Stromal cell of bone marrow (primary cell): ENCODE measurements around the gene KRTAP10-7.
"Not testable (repeated sequence)": the region's sequence is repeated elsewhere in the genome, so short reads cannot be mapped to it uniquely, and the experiment has no call there.

Source experiments
- DNase-seq: peaks from one replicate; pipeline ENCODE4 v3.0.0-alpha.2; 2012; ENCODE audit warnings: low read depth

The KRTAP10-7 gene

GRCh38 chr21:44600118-44600978 lies at the start of gene KRTAP10-7:
TSS of gene KRTAP10-7 (plus strand) at chr21:44600597. CDS start at chr21:44600622, 25 bp downstream.
- not testable (repeated sequence) for DNase-seq

- DNase-seq: no peak
These were observed 49.6 kb upstream of the KRTAP10-7 start for GRCh38 chr21:44550807-44551206.

- no peak for DNase-seq
These were observed 48.9 kb upstream of the KRTAP10-7 start, which contains the start of gene KRTAP10-2 for GRCh38 chr21:44551340-44551961. TSS of gene KRTAP10-2 (minus strand) at chr21:44551505. CDS start at chr21:44551458, 47 bp downstream.

GRCh38 chr21:44552136-44552535 lies 48.3 kb upstream of the KRTAP10-7 start:
- no peak for DNase-seq

GRCh38 chr21:44552681-44553080 lies 47.7 kb upstream of the KRTAP10-7 start:
- no peak for DNase-seq

- DNase-seq: no peak
These were observed 45.1 kb upstream of the KRTAP10-7 start for GRCh38 chr21:44555200-44555875.

- no peak for DNase-seq
These were observed 43.5 kb upstream of the KRTAP10-7 start for GRCh38 chr21:44556879-44557278.

GRCh38 chr21:44557491-44558328 lies 42.7 kb upstream of the KRTAP10-7 start:
- DNase-seq: no peak

- not testable (repeated sequence) for DNase-seq
These were observed 42.1 kb upstream of the KRTAP10-7 start for GRCh38 chr21:44558329-44558675.

- no peak for DNase-seq
These were observed 41.7 kb upstream of the KRTAP10-7 start, which contains the start of gene KRTAP10-3 for GRCh38 chr21:44558695-44559094. TSS of gene KRTAP10-3 (minus strand) at chr21:44558795. CDS start at chr21:44558715, 80 bp downstream.

GRCh38 chr21:44564099-44564498 lies 36.3 kb upstream of the KRTAP10-7 start:
- no peak for DNase-seq

GRCh38 chr21:44564886-44565598 lies 35.4 kb upstream of the KRTAP10-7 start:
- no peak for DNase-seq

- no peak for DNase-seq
These were observed 34.0 kb upstream of the KRTAP10-7 start for GRCh38 chr21:44566403-44566802.

GRCh38 chr21:44567481-44568171 lies 32.8 kb upstream of the KRTAP10-7 start:
- no peak for DNase-seq

GRCh38 chr21:44568261-44568660 lies 32.1 kb upstream of the KRTAP10-7 start:
- no peak for DNase-seq

GRCh38 chr21:44568667-44569556 lies 31.5 kb upstream of the KRTAP10-7 start:
- DNase-seq: no peak

- no peak for DNase-seq
These were observed 30.4 kb upstream of the KRTAP10-7 start for GRCh38 chr21:44569861-44570517.

- no peak for DNase-seq
These were observed 29.1 kb upstream of the KRTAP10-7 start for GRCh38 chr21:44571296-44571695.
